IMR-90 (cell line): ENCODE data around the gene SNRK. TPM values are rescaled to one million over a fixed set of nuclear protein-coding genes. Genes with fewer than 3 reads are reported as not detected.

Source experiments
- ATAC-seq: fragments of 200-7000 bp; cut with Tn5 transposase; 2 replicates; pipeline ENCODE4 v1.9.1; 2020; ENCODE audit warnings: low read depth, mild to moderate bottlenecking, moderate library complexity
- BruUV-seq: library from RNA; stranded (reverse); fragments of 400-500 nt; replicated peaks from 2 replicates; lab custom pipeline; 2021; lab: Mats Ljungman, UMichigan
- CTCF ChIA-PET: fragments of 300-600 bp; formaldehyde crosslinking; extraction: SDS; loops from one replicate; lab custom pipeline; 2021; ENCODE audit warnings: antibody characterized with exemption; lab: Yijun Ruan, JAX
- POLR2A ChIA-PET: fragments of 300-600 bp; sonication (Branson Sonifier 250); formaldehyde crosslinking; loops from one replicate; lab custom pipeline; 2022; ENCODE audit warnings: antibody characterized with exemption; ENCODE audit not compliant: unreplicated experiment; lab: Charles Lee
- DNase-seq: peaks from one replicate; pipeline ENCODE4 v3.0.0; 2013
- H2AFZ ChIP-seq: replicated peaks from 2 replicates; pipeline ENCODE3; 2013; ENCODE audit warnings: low read length, mild to moderate bottlenecking; ENCODE audit not compliant: poor library complexity
- H2AK5ac ChIP-seq: 2 replicates; pipeline ENCODE4 v1.6.1; 2013; ENCODE audit warnings: low read depth, low read length, inconsistent platforms
- H2AK9ac ChIP-seq: replicated peaks from 2 replicates; pipeline ENCODE3; 2013; ENCODE audit warnings: mild to moderate bottlenecking, low read depth, low read length, moderate library complexity; ENCODE audit not compliant: poor library complexity
- H2BK120ac ChIP-seq: 2 replicates; pipeline ENCODE4 v1.6.1; 2013; ENCODE audit warnings: low read depth, low read length, inconsistent platforms
- H2BK15ac ChIP-seq: 3 replicates; pipeline ENCODE4 v1.6.1; 2013; ENCODE audit warnings: low read depth, low read length, inconsistent platforms
- H2BK20ac ChIP-seq: 2 replicates; pipeline ENCODE4 v1.6.1; 2013; ENCODE audit warnings: low read depth, mild to moderate bottlenecking, inconsistent platforms, low read length, moderate library complexity
- H2BK5ac ChIP-seq: 2 replicates; pipeline ENCODE4 v1.6.1; 2013; ENCODE audit warnings: mild to moderate bottlenecking, low read depth, low read length, inconsistent platforms; ENCODE audit not compliant: poor library complexity, severe bottlenecking
- H3K14ac ChIP-seq: replicated peaks from 2 replicates; pipeline ENCODE4 v1.6.1; 2013; ENCODE audit warnings: low read depth, low read length, inconsistent platforms
- H3K18ac ChIP-seq: 2 replicates; pipeline ENCODE4 v1.6.1; 2013; ENCODE audit warnings: low read depth, low read length, control low read depth
- H3K23ac ChIP-seq: 2 replicates; pipeline ENCODE4 v1.6.1; 2013; ENCODE audit warnings: low read depth, low read length, inconsistent platforms
- H3K27ac ChIP-seq: 2 replicates; pipeline ENCODE4 v1.5.1; 2013; ENCODE audit warnings: mild to moderate bottlenecking, control low read depth, low read length; ENCODE audit not compliant: insufficient read depth
- H3K27me3 ChIP-seq: 2 replicates; pipeline ENCODE4 v1.6.1; 2013; ENCODE audit warnings: low read length; ENCODE audit not compliant: control insufficient read depth, insufficient read depth
- H3K36me3 ChIP-seq: 2 replicates; pipeline ENCODE4 v1.6.1; 2013; ENCODE audit warnings: low read length, mixed read lengths; ENCODE audit not compliant: control insufficient read depth, insufficient read depth
- H3K4ac ChIP-seq: 2 replicates; pipeline ENCODE4 v1.6.1; 2013; ENCODE audit warnings: low read depth, low read length, inconsistent platforms
- H3K4me1 ChIP-seq: 2 replicates; pipeline ENCODE4 v1.6.1; 2013; ENCODE audit warnings: low read length, mixed read lengths; ENCODE audit not compliant: control insufficient read depth, insufficient read depth
- H3K4me2 ChIP-seq: 2 replicates; pipeline ENCODE4 v1.6.1; 2013; ENCODE audit warnings: low read depth, mild to moderate bottlenecking, control low read depth, low read length, moderate library complexity
- H3K4me3 ChIP-seq: 2 replicates; pipeline ENCODE4 v1.5.1; 2013; ENCODE audit warnings: low read depth, mild to moderate bottlenecking, control low read depth, low read length, moderate library complexity; ENCODE audit not compliant: insufficient read depth
- H3K56ac ChIP-seq: 2 replicates; pipeline ENCODE4 v1.6.1; 2013; ENCODE audit warnings: low read length, inconsistent platforms; ENCODE audit not compliant: insufficient read depth; ENCODE audit errors: extremely low read depth
- H3K79me1 ChIP-seq, 2 experiments: 2 replicates each; pipeline ENCODE4 v1.6.1; 2013; ENCODE audit warnings: low read length in 2 of 2, inconsistent platforms in 1 of 2, low read depth in 1 of 2
- H3K9ac ChIP-seq: 2 replicates; pipeline ENCODE4 v1.6.1; 2013; ENCODE audit warnings: low read depth, low read length, control low read depth
- H3K9me1 ChIP-seq: 2 replicates; pipeline ENCODE4 v1.6.1; 2013; ENCODE audit warnings: low read length, inconsistent platforms; ENCODE audit not compliant: insufficient read depth
- H3K9me3 ChIP-seq: 2 replicates; pipeline ENCODE4 v1.6.1; 2013; ENCODE audit warnings: low read length; ENCODE audit not compliant: control insufficient read depth, insufficient read depth
- H4K20me1 ChIP-seq: 2 replicates; pipeline ENCODE4 v1.6.1; 2013; ENCODE audit warnings: low read length, inconsistent platforms; ENCODE audit not compliant: insufficient read depth
- H4K5ac ChIP-seq: 2 replicates; pipeline ENCODE4 v1.6.1; 2013; ENCODE audit warnings: mild to moderate bottlenecking, low read depth, low read length, control low read depth
- H4K8ac ChIP-seq, 2 experiments: 2 replicates each; pipeline ENCODE4 v1.6.1; 2013; ENCODE audit warnings: low read depth in 2 of 2, low read length in 2 of 2, control low read depth in 1 of 2, inconsistent platforms in 1 of 2
- H4K91ac ChIP-seq: 2 replicates; pipeline ENCODE4 v1.6.1; 2013; ENCODE audit warnings: low read depth, low read length, inconsistent platforms; ENCODE audit not compliant: insufficient read depth
- BHLHE40 ChIP-seq: fragments of 150-350 bp; IDR thresholded peaks from 2 replicates; pipeline ENCODE4 v1.6.1; 2016; ENCODE audit warnings: mild to moderate bottlenecking, low read depth, low read length
- CEBPB ChIP-seq: IDR thresholded peaks from 2 replicates; pipeline ENCODE4 v1.6.1; 2012; ENCODE audit warnings: low read depth, low read length, improper control_type of control experiment
- CHD1 ChIP-seq: IDR thresholded peaks from 2 replicates; pipeline ENCODE4 v1.6.1; 2012; ENCODE audit warnings: low read depth, low read length, improper control_type of control experiment
- FOS ChIP-seq: fragments of 150-350 bp; IDR thresholded peaks from 2 replicates; pipeline ENCODE4 v1.6.1; 2016; ENCODE audit warnings: low read depth, low read length
- MAFK ChIP-seq: IDR thresholded peaks from 2 replicates; pipeline ENCODE4 v1.6.1; 2012; ENCODE audit warnings: low read depth, low read length, improper control_type of control experiment
- MAZ ChIP-seq: IDR thresholded peaks from 2 replicates; pipeline ENCODE4 v1.6.1; 2012; ENCODE audit warnings: low read depth, mild to moderate bottlenecking, low read length, improper control_type of control experiment, moderate library complexity, borderline replicate concordance
- MXI1 ChIP-seq: IDR thresholded peaks from 2 replicates; pipeline ENCODE4 v1.6.1; 2012; ENCODE audit warnings: low read depth, mild to moderate bottlenecking, low read length, moderate library complexity, borderline replicate concordance
- NFE2L2 ChIP-seq: fragments of 150-350 bp; IDR thresholded peaks from 2 replicates; pipeline ENCODE4 v1.6.1; 2016; ENCODE audit warnings: low read depth, mild to moderate bottlenecking, low read length
- POLR2A ChIP-seq: IDR thresholded peaks from 2 replicates; pipeline ENCODE4 v1.6.1; 2012; ENCODE audit warnings: mild to moderate bottlenecking, low read depth, low read length
- RAD21 ChIP-seq: IDR thresholded peaks from 2 replicates; pipeline ENCODE4 v1.6.1; 2012; ENCODE audit warnings: low read length, improper control_type of control experiment
- RCOR1 ChIP-seq: IDR thresholded peaks from 2 replicates; pipeline ENCODE4 v1.6.1; 2012; ENCODE audit warnings: mild to moderate bottlenecking, low read length, improper control_type of control experiment; ENCODE audit not compliant: insufficient replicate concordance
- RFX5 ChIP-seq: IDR thresholded peaks from 2 replicates; pipeline ENCODE4 v1.8.0; 2012; ENCODE audit warnings: low read depth, mild to moderate bottlenecking, low read length, moderate library complexity
- SMC3 ChIP-seq: fragments of 150-350 bp; IDR thresholded peaks from 2 replicates; pipeline ENCODE4 v1.6.1; 2016; ENCODE audit warnings: low read depth, mild to moderate bottlenecking, antibody characterized with exemption, low read length, moderate library complexity
- dilution Hi-C: fragments of 300-500 bp; cut with HindIII; formaldehyde crosslinking; loops from one replicate; pipeline ENCODE4 v1.14.3; 2018; ENCODE audit warnings: low sequenced_read_pairs; ENCODE audit not compliant: unreplicated experiment
- in situ Hi-C: fragments of 300-500 bp; cut with MboI; formaldehyde crosslinking; loops from 3 replicates; pipeline ENCODE4 v1.14.3; 2019; ENCODE audit warnings: low sequenced_read_pairs, inconsistent platforms, mixed read lengths
- intact Hi-C: fragments of 100-400 bp; cut with micrococcal nuclease; formaldehyde crosslinking; loops from 2 replicates; pipeline ENCODE4 v1.10.0; 2022
- polyA plus RNA-seq, 3 experiments: library from polyadenylated mRNA; depleted of rRNA; stranded (reverse); fragments of >200 nt; gene quantifications; 2 replicates each; pipeline ENCODE4 v1.2.3, GENCODE V29; 2012; ENCODE audit warnings: low replicate concordance in 1 of 3
- total RNA-seq: library from RNA; depleted of rRNA; stranded (reverse); fragments of >200 nt; gene quantifications from 2 replicates; pipeline ENCODE4 v1.2.3, GENCODE V29; 2012
- TF ChIP-seq, protein P1 (sequence below): fragments of 150-350 bp; IDR thresholded peaks from 2 replicates; pipeline ENCODE4 v1.6.1; 2016; ENCODE audit warnings: low read depth, mild to moderate bottlenecking, low read length, moderate library complexity, borderline replicate concordance
- TF ChIP-seq, protein P2 (sequence below): fragments of 150-350 bp; IDR thresholded peaks from 2 replicates; pipeline ENCODE4 v1.6.1; 2017; ENCODE audit warnings: mild to moderate bottlenecking, antibody characterized with exemption, low read length, low read depth
- TF ChIP-seq, protein P3 (sequence below): conservative IDR thresholded peaks from 2 replicates; pipeline ENCODE4 v1.5.1; 2012; ENCODE audit warnings: mild to moderate bottlenecking, low read depth, low read length, improper control_type of control experiment

The SNRK gene
- total and polyA plus RNA-seq, 2 of the 4 experiments (the other 2 are of a cell fraction): 4.7 to 23.1 TPM

DNA sequence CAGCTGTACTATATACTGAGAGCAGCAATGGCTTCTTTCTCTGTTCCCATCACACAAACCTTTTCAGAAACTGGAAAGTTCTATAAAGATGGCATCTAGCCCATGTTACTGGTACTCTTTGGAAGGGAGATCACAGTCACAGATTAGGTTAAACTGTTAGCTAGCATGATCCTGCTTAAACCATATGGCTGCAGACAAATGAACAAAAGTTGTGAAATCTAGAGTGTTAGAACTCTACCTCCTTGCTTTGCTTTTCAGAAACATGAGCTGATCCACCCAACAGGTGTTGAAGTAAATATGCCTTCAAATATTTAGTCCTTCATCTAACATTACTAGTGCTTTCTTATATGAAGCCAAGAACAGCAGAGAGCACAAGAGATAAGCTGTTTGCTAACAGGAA lies 102.6 kb downstream of the SNRK start:
- Histone ChIP-seq H3K4me2 (no peak overlapping the region), H3K18ac (peak overlapping the region; percentile 52; the same call in 1 of the 2 replicates), H3K23ac (no peak overlapping the region), H2BK15ac (no peak overlapping the region), H3K56ac (no peak overlapping the region), H4K91ac (no peak overlapping the region), H3K4ac (no peak overlapping the region), H2BK120ac (no peak overlapping the region), H3K9me1 (peaks cover 16% of the 10 kb centered on the region), H3K9me3 (no peaks in the 10 kb centered on the region), H3K4me1 (peaks cover 8% of the 10 kb centered on the region), H2BK20ac (no peak overlapping the region), H4K8ac (peak overlapping the region in 1 of 2 experiments; percentile 23; a peak in 2 of 4 replicates), H3K4me3 (no peak overlapping the region), H3K14ac (no peak overlapping the region), H2AK5ac (no peak overlapping the region), H2AK9ac (no peak overlapping the region), H3K27ac (no peak overlapping the region), H3K36me3 (no peaks in the 10 kb centered on the region), H3K9ac (no peak overlapping the region), H3K27me3 (no peaks in the 10 kb centered on the region), H3K79me1 (peaks cover 6 to 14% of the 10 kb centered on the region in 2 experiments), H4K5ac (0 out of 2 replicates have a peak overlapping the region, but pooled peaks have one; percentile 6), H2BK5ac (no peak overlapping the region), H4K20me1 (no peaks in the 10 kb centered on the region), H2AFZ (no peak overlapping the region)
- BruUV-seq: no TSS peak
- POLR2A ChIA-PET: no interaction called here
- TF ChIP-seq MAZ (no peak), POLR2A (no peak), MXI1 (no peak), RAD21 (no peak), SMC3 (no peak), MAFK (no peak), CHD1 (no peak), RFX5 (no peak), RCOR1 (no peak), CEBPB (no peak), BHLHE40 (no peak), NFE2L2 (no peak), FOS (no peak)
- TF ChIP-seq, protein P1, sequence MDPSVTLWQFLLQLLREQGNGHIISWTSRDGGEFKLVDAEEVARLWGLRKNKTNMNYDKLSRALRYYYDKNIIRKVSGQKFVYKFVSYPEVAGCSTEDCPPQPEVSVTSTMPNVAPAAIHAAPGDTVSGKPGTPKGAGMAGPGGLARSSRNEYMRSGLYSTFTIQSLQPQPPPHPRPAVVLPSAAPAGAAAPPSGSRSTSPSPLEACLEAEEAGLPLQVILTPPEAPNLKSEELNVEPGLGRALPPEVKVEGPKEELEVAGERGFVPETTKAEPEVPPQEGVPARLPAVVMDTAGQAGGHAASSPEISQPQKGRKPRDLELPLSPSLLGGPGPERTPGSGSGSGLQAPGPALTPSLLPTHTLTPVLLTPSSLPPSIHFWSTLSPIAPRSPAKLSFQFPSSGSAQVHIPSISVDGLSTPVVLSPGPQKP: no peak
- TF ChIP-seq, protein P2, sequence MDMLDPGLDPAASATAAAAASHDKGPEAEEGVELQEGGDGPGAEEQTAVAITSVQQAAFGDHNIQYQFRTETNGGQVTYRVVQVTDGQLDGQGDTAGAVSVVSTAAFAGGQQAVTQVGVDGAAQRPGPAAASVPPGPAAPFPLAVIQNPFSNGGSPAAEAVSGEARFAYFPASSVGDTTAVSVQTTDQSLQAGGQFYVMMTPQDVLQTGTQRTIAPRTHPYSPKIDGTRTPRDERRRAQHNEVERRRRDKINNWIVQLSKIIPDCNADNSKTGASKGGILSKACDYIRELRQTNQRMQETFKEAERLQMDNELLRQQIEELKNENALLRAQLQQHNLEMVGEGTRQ: no peak
- TF ChIP-seq, protein P3, sequence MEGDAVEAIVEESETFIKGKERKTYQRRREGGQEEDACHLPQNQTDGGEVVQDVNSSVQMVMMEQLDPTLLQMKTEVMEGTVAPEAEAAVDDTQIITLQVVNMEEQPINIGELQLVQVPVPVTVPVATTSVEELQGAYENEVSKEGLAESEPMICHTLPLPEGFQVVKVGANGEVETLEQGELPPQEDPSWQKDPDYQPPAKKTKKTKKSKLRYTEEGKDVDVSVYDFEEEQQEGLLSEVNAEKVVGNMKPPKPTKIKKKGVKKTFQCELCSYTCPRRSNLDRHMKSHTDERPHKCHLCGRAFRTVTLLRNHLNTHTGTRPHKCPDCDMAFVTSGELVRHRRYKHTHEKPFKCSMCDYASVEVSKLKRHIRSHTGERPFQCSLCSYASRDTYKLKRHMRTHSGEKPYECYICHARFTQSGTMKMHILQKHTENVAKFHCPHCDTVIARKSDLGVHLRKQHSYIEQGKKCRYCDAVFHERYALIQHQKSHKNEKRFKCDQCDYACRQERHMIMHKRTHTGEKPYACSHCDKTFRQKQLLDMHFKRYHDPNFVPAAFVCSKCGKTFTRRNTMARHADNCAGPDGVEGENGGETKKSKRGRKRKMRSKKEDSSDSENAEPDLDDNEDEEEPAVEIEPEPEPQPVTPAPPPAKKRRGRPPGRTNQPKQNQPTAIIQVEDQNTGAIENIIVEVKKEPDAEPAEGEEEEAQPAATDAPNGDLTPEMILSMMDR: no peak
- dilution Hi-C loops (no loop called here), intact Hi-C loops (no loop called here), in situ Hi-C loops (no loop called here)
- ATAC-seq: no peak
- no peak for DNase-seq
- CTCF ChIA-PET: interaction anchor here (0.8 kb wide), 1 partner anchor 9 kb away, joined by 3 read pairs; no protein-coding TSS in a partner anchor
